IPS-18a (cell line): Measurements from ENCODE around the gene VOPP1.

ENCODE experiments used
- H3K27ac ChIP-seq: one replicate; pipeline ENCODE4 v1.5.1; 2013; ENCODE audit warnings: low read length
- H3K27me3 ChIP-seq: one replicate; pipeline ENCODE4 v1.6.1; 2013; ENCODE audit warnings: mild to moderate bottlenecking, low read length; ENCODE audit not compliant: control insufficient read depth, insufficient read depth
- H3K36me3 ChIP-seq: one replicate; pipeline ENCODE4 v1.6.1; 2013; ENCODE audit warnings: low read depth, low read length; ENCODE audit not compliant: control insufficient read depth
- H3K4me1 ChIP-seq: one replicate; pipeline ENCODE4 v1.6.1; 2013; ENCODE audit warnings: low read depth, low read length; ENCODE audit not compliant: control insufficient read depth
- H3K4me3 ChIP-seq: one replicate; pipeline ENCODE4 v1.5.1; 2013; ENCODE audit warnings: low read length
- H3K9ac ChIP-seq: one replicate; pipeline ENCODE4 v1.6.1; 2013; ENCODE audit warnings: mild to moderate bottlenecking, low read length, moderate library complexity
- H3K9me3 ChIP-seq: one replicate; pipeline ENCODE4 v1.6.1; 2013; ENCODE audit warnings: low read depth, low read length; ENCODE audit not compliant: control insufficient read depth

The VOPP1 gene

GRCh38 chr7:55550841-55551537, 21.3 kb downstream of the VOPP1 start:
- H3K4me3 ChIP-seq = no peak overlapping the region
- H3K4me1 ChIP-seq = peaks cover 48% of the 10 kb centered on the region
- H3K9me3 ChIP-seq = no peaks in the 10 kb centered on the region
- H3K9ac ChIP-seq = no peak overlapping the region
- no peak overlapping the region for H3K27ac ChIP-seq
- no peaks in the 10 kb centered on the region for H3K36me3 ChIP-seq
- H3K27me3 ChIP-seq = no peaks in the 10 kb centered on the region

GRCh38 chr7:55550010-55550663, 22.2 kb downstream of the VOPP1 start:
- no peaks in the 10 kb centered on the region for H3K27me3 ChIP-seq
- no peaks in the 10 kb centered on the region for H3K9me3 ChIP-seq
- H3K27ac ChIP-seq = no peak overlapping the region
- H3K36me3 ChIP-seq = no peaks in the 10 kb centered on the region
- H3K9ac ChIP-seq = no peak overlapping the region
- H3K4me1 ChIP-seq = peaks cover 40% of the 10 kb centered on the region
- no peak overlapping the region for H3K4me3 ChIP-seq

- Histone ChIP-seq H3K27ac (no peak overlapping the region), H3K4me1 (peaks cover 33% of the 10 kb centered on the region), H3K4me3 (no peak overlapping the region), H3K9ac (no peak overlapping the region), H3K27me3 (no peaks in the 10 kb centered on the region), H3K9me3 (no peaks in the 10 kb centered on the region), H3K36me3 (no peaks in the 10 kb centered on the region)
Measured at GRCh38 chr7:55549457-55549856, 22.8 kb downstream of the VOPP1 start.

GRCh38 chr7:55548295-55548731, 24.0 kb downstream of the VOPP1 start:
- H3K9me3 ChIP-seq = no peaks in the 10 kb centered on the region
- H3K27me3 ChIP-seq = no peaks in the 10 kb centered on the region
- H3K9ac ChIP-seq = no peak overlapping the region
- H3K4me3 ChIP-seq = no peak overlapping the region
- no peaks in the 10 kb centered on the region for H3K36me3 ChIP-seq
- H3K4me1 ChIP-seq = peaks cover 23% of the 10 kb centered on the region
- H3K27ac ChIP-seq = no peak overlapping the region

GRCh38 chr7:55546814-55547213, 25.5 kb downstream of the VOPP1 start:
- no peaks in the 10 kb centered on the region for H3K9me3 ChIP-seq
- no peak overlapping the region for H3K4me3 ChIP-seq
- no peak overlapping the region for H3K27ac ChIP-seq
- H3K27me3 ChIP-seq = no peaks in the 10 kb centered on the region
- H3K9ac ChIP-seq = no peak overlapping the region
- peaks cover 17% of the 10 kb centered on the region for H3K4me1 ChIP-seq
- H3K36me3 ChIP-seq = no peaks in the 10 kb centered on the region

- Histone ChIP-seq H3K27ac (no peak overlapping the region), H3K36me3 (no peaks in the 10 kb centered on the region), H3K27me3 (no peaks in the 10 kb centered on the region), H3K9ac (no peak overlapping the region), H3K9me3 (no peaks in the 10 kb centered on the region), H3K4me1 (peaks cover 21% of the 10 kb centered on the region), H3K4me3 (no peak overlapping the region)
Measured at GRCh38 chr7:55545496-55545895, 26.8 kb downstream of the VOPP1 start.

GRCh38 chr7:55540226-55540858, 32.0 kb downstream of the VOPP1 start:
- Histone ChIP-seq H3K9ac (no peak overlapping the region), H3K36me3 (no peaks in the 10 kb centered on the region), H3K27ac (no peak overlapping the region), H3K4me3 (no peak overlapping the region), H3K27me3 (no peaks in the 10 kb centered on the region), H3K9me3 (no peaks in the 10 kb centered on the region), H3K4me1 (peaks cover 25% of the 10 kb centered on the region)

GRCh38 chr7:55539380-55539779, 32.9 kb downstream of the VOPP1 start:
- Histone ChIP-seq H3K9ac (no peak overlapping the region), H3K4me3 (no peak overlapping the region), H3K36me3 (no peaks in the 10 kb centered on the region), H3K9me3 (no peaks in the 10 kb centered on the region), H3K27me3 (no peaks in the 10 kb centered on the region), H3K27ac (no peak overlapping the region), H3K4me1 (peaks cover 25% of the 10 kb centered on the region)

GRCh38 chr7:55538538-55538937, 33.8 kb downstream of the VOPP1 start:
- H3K4me3 ChIP-seq = no peak overlapping the region
- no peaks in the 10 kb centered on the region for H3K27me3 ChIP-seq
- no peaks in the 10 kb centered on the region for H3K9me3 ChIP-seq
- H3K4me1 ChIP-seq = peaks cover 25% of the 10 kb centered on the region
- no peak overlapping the region for H3K27ac ChIP-seq
- H3K36me3 ChIP-seq = no peaks in the 10 kb centered on the region
- H3K9ac ChIP-seq = no peak overlapping the region

GRCh38 chr7:55537458-55537990, 34.8 kb downstream of the VOPP1 start:
- Histone ChIP-seq H3K36me3 (no peaks in the 10 kb centered on the region), H3K9ac (no peak overlapping the region), H3K4me3 (no peak overlapping the region), H3K27me3 (no peaks in the 10 kb centered on the region), H3K27ac (no peak overlapping the region), H3K9me3 (no peaks in the 10 kb centered on the region), H3K4me1 (peaks cover 25% of the 10 kb centered on the region)

- Histone ChIP-seq H3K9me3 (no peaks in the 10 kb centered on the region), H3K9ac (no peak overlapping the region), H3K27me3 (no peaks in the 10 kb centered on the region), H3K27ac (no peak overlapping the region), H3K4me1 (peaks cover 25% of the 10 kb centered on the region), H3K36me3 (no peaks in the 10 kb centered on the region), H3K4me3 (no peak overlapping the region)
Measured at GRCh38 chr7:55536619-55537457, 35.5 kb downstream of the VOPP1 start.
